NCI-H2107 treated with DMSO at 0.1 percent for 48 hours (cell line): ENCODE data around the gene CIAO2B.
"Not testable (repeated sequence)": the region's sequence is repeated elsewhere in the genome, so short reads cannot be mapped to it uniquely, and the experiment has no call there.

Source experiments
- DNase-seq: peaks from one replicate; lab custom pipeline; 2025; ENCODE audit not compliant: unreplicated experiment; lab: John Stamatoyannopoulos, UW

Gene CIAO2B

GRCh38 chr16:66956154-66956457 is 21.9 kb upstream of the CIAO2B start:
- DNase-seq, result not testable (repeated sequence)

GRCh38 chr16:66955363-66956153 is 21.4 kb upstream of the CIAO2B start:
- DNase-seq, result not testable (repeated sequence)

- DNase-seq, result peak; percentile 36
Observed at GRCh38 chr16:66954097-66954659, 20.0 kb upstream of the CIAO2B start.

- no peak for DNase-seq
Observed at GRCh38 chr16:66953462-66954096, 19.4 kb upstream of the CIAO2B start.

GRCh38 chr16:66952430-66953110 is 18.4 kb upstream of the CIAO2B start:
- DNase-seq, result no peak

GRCh38 chr16:66950971-66951790 is 17.0 kb upstream of the CIAO2B start:
- DNase-seq, result no peak

GRCh38 chr16:66950437-66950836 is 16.2 kb upstream of the CIAO2B start:
- DNase-seq, result no peak

- DNase-seq, result no peak
Observed at GRCh38 chr16:66949472-66949871, 15.3 kb upstream of the CIAO2B start.

- no peak for DNase-seq
Observed at GRCh38 chr16:66948837-66949225, 14.6 kb upstream of the CIAO2B start.

GRCh38 chr16:66948134-66948836 is 14.1 kb upstream of the CIAO2B start:
- DNase-seq, result no peak

- DNase-seq, result peak; percentile 82
Observed at GRCh38 chr16:66947302-66948065, 13.3 kb upstream of the CIAO2B start.

- DNase-seq, result no peak
Observed at GRCh38 chr16:66946974-66947301, 12.7 kb upstream of the CIAO2B start.

- no peak for DNase-seq
Observed at GRCh38 chr16:66946541-66946940, 12.3 kb upstream of the CIAO2B start.

- DNase-seq, result no peak
Observed at GRCh38 chr16:66945939-66946338, 11.7 kb upstream of the CIAO2B start.

GRCh38 chr16:66944971-66945370 is 10.8 kb upstream of the CIAO2B start:
- DNase-seq, result not testable (repeated sequence)

- no peak for DNase-seq
Observed at GRCh38 chr16:66944054-66944441, 9.8 kb upstream of the CIAO2B start.

GRCh38 chr16:66943426-66944053 is 9.3 kb upstream of the CIAO2B start:
- no peak for DNase-seq

- DNase-seq, result no peak
Observed at GRCh38 chr16:66942981-66943380, 8.8 kb upstream of the CIAO2B start.

- no peak for DNase-seq
Observed at GRCh38 chr16:66940236-66940635, 6.0 kb upstream of the CIAO2B start.
